K562 (cell line): ENCODE results near the gene DUSP16. TPM values are rescaled to one million over a fixed set of nuclear protein-coding genes. Genes with fewer than 3 reads are reported as not detected.

Experiments used
- BRD4 ChIP-seq: fragments of 200-600 bp; sonication (generic); IDR thresholded peaks from 2 replicates; pipeline ENCODE4 v1.6.1; 2017; ENCODE audit warnings: inconsistent platforms
- DPF2 ChIP-seq: fragments of 450-650 bp; IDR thresholded peaks from 2 replicates; pipeline ENCODE4 v1.6.1; 2016
- ELF1 ChIP-seq: fragments of 200-800 bp; sonication (Bioruptor generic); IDR thresholded peaks from 2 replicates; pipeline ENCODE4 v1.6.1; 2016; ENCODE audit warnings: missing genetic modification characterization, missing compliant biosample characterization
- IRF2 ChIP-seq: sonication (generic); formaldehyde crosslinking; IDR thresholded peaks from 2 replicates; pipeline ENCODE4 v1.8.1; 2022; ENCODE audit warnings: mild to moderate bottlenecking, missing genetic modification reagents
- MEIS2 ChIP-seq: fragments of 450-650 bp; IDR thresholded peaks from 2 replicates; pipeline ENCODE4 v1.6.1; 2014; ENCODE audit warnings: mild to moderate bottlenecking; ENCODE audit not compliant: partially characterized antibody
- PATZ1 ChIP-seq: fragments of 250-450 bp; sonication (Bioruptor Pico); IDR thresholded peaks from 2 replicates; pipeline ENCODE4 v1.5.0; 2020; ENCODE audit warnings: mild to moderate bottlenecking, borderline replicate concordance
- SMC3 ChIP-seq: conservative IDR thresholded peaks from 2 replicates; pipeline ENCODE4 v1.6.1; 2011; ENCODE audit warnings: low read depth, low read length, improper control_type of control experiment; ENCODE audit not compliant: insufficient read depth
- ZMIZ1 ChIP-seq, 2 experiments: fragments of 150-350 bp in 1 of 2; IDR thresholded peaks; 2 replicates each; pipeline ENCODE4 v1.6.1; 2012 to 2016; ENCODE audit warnings: low read depth in 2 of 2, low read length in 2 of 2, mild to moderate bottlenecking in 1 of 2, moderate library complexity in 1 of 2
- ZNF57 ChIP-seq: fragments of 450-650 bp; formaldehyde crosslinking; IDR thresholded peaks from 2 replicates; pipeline ENCODE4 v1.4.0; 2020; ENCODE audit warnings: mild to moderate bottlenecking, moderate library complexity
- ZNF79 ChIP-seq: fragments of 250-450 bp; sonication (Bioruptor Pico); IDR thresholded peaks from 2 replicates; pipeline ENCODE4 v1.4.0; 2020; ENCODE audit warnings: low read depth, mild to moderate bottlenecking, moderate library complexity
- polyA plus RNA-seq, 8 experiments: library from polyadenylated mRNA; depleted of rRNA in 4 of 8; stranded (reverse) in 5 of 8; unstranded in 3 of 8; fragments of >200 nt; fragmentation: Nextera tagmentation in 2 of 8; fragmentation: Illumina TruSeq in 1 of 8; extraction: Ambion mirVana in 2 of 8; extraction: Trizol in 1 of 8; gene quantifications; 2 replicates each; pipeline versions ENCODE4 v1.2.1 to v1.2.3, GENCODE V29; 2011 to 2014; ENCODE audit warnings: inconsistent platforms in 1 of 8, missing spikeins in 1 of 8
- total RNA-seq, 7 experiments: library from RNA; depleted of rRNA in 6 of 7; stranded (reverse); fragments of >200 nt in 6 of 7; fragmentation: Illumina TruSeq in 2 of 7; extraction: Trizol in 2 of 7; gene quantifications; 2 replicates each; pipeline versions ENCODE4 v1.2.1 to v1.2.3, GENCODE V29; 2011 to 2021; ENCODE audit warnings: low replicate concordance in 1 of 7
- TF ChIP-seq, protein P1 (sequence below): fragments of 450-650 bp; IDR thresholded peaks from 2 replicates; pipeline ENCODE4 v1.6.1; 2016; ENCODE audit warnings: low read depth, mild to moderate bottlenecking, moderate library complexity
- TF ChIP-seq, protein P2 (sequence below), 2 experiments: fragments of 450-650 bp; IDR thresholded peaks; 2 replicates each; pipeline ENCODE4 v1.6.1; 2016; ENCODE audit warnings: mild to moderate bottlenecking in 2 of 2, borderline replicate concordance in 1 of 2, low read depth in 1 of 2, moderate library complexity in 1 of 2

Gene DUSP16
- total and polyA plus RNA-seq, 9 of the 15 experiments (the other 6 are each of a cell fraction or from before 2014, with no cell fraction given): 0.70 to 12.3 (median 5.7) TPM

DNA sequence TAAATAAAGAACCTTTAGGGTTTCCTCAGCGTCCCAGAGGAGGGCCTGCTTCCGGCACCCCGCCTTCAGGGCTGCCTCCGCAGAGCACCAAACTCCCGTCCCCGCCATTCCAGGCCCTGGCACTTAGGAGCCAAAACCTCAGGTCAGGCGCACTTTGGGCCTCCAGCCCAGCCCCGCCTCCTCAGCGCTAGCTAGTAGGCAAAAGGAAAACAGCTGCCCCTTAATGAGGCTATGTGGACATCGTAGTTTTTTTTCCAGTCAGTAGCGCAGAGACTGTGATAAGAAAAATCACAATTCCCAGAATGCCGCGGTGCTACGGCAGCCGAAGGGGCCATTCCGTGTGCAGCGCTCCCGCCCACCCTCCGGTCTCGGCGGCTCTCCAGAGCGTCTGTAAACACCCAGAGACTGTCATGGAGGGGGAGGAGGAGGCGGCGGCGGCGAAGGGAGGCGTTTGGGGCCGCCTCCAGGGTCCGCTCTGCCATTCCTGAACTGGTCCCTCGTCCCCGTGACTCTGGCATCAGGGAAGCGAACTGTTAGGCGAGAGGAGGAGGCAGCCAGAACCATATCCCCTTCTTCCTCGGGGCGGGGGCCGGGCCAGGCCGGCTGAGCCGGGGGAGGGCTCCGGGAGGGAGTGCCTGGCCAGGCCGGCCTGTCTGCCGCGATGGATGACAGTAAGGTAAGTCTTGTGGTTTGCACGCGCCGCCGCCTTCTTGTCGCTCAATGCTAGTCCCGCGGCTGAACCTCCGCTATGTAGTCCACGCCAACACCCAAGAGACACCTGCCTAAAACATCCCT lies 49.0 kb upstream of the DUSP16 start, which contains the start of gene CREBL2 (continued):
- TF ChIP-seq IRF2 (no peak), ZNF79 (CRISPR knock-in tag) (no peak), ZMIZ1 (IDR thresholded peaks at IDR 0.05; ENCODE audit: low read depth in 2 of 2, low read length in 2 of 2) (no peak), MEIS2 (peak; percentile 59), ELF1 (tag) (no peak; the same call in 1 of the 2 replicates), BRD4 (no peak), SMC3 (no peak), ZNF57 (CRISPR knock-in tag) (no peak), DPF2 (no peak), PATZ1 (CRISPR knock-in tag) (no peak)
- TF ChIP-seq, protein P1, sequence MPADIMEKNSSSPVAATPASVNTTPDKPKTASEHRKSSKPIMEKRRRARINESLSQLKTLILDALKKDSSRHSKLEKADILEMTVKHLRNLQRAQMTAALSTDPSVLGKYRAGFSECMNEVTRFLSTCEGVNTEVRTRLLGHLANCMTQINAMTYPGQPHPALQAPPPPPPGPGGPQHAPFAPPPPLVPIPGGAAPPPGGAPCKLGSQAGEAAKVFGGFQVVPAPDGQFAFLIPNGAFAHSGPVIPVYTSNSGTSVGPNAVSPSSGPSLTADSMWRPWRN: no peak
- TF ChIP-seq, protein P2, sequence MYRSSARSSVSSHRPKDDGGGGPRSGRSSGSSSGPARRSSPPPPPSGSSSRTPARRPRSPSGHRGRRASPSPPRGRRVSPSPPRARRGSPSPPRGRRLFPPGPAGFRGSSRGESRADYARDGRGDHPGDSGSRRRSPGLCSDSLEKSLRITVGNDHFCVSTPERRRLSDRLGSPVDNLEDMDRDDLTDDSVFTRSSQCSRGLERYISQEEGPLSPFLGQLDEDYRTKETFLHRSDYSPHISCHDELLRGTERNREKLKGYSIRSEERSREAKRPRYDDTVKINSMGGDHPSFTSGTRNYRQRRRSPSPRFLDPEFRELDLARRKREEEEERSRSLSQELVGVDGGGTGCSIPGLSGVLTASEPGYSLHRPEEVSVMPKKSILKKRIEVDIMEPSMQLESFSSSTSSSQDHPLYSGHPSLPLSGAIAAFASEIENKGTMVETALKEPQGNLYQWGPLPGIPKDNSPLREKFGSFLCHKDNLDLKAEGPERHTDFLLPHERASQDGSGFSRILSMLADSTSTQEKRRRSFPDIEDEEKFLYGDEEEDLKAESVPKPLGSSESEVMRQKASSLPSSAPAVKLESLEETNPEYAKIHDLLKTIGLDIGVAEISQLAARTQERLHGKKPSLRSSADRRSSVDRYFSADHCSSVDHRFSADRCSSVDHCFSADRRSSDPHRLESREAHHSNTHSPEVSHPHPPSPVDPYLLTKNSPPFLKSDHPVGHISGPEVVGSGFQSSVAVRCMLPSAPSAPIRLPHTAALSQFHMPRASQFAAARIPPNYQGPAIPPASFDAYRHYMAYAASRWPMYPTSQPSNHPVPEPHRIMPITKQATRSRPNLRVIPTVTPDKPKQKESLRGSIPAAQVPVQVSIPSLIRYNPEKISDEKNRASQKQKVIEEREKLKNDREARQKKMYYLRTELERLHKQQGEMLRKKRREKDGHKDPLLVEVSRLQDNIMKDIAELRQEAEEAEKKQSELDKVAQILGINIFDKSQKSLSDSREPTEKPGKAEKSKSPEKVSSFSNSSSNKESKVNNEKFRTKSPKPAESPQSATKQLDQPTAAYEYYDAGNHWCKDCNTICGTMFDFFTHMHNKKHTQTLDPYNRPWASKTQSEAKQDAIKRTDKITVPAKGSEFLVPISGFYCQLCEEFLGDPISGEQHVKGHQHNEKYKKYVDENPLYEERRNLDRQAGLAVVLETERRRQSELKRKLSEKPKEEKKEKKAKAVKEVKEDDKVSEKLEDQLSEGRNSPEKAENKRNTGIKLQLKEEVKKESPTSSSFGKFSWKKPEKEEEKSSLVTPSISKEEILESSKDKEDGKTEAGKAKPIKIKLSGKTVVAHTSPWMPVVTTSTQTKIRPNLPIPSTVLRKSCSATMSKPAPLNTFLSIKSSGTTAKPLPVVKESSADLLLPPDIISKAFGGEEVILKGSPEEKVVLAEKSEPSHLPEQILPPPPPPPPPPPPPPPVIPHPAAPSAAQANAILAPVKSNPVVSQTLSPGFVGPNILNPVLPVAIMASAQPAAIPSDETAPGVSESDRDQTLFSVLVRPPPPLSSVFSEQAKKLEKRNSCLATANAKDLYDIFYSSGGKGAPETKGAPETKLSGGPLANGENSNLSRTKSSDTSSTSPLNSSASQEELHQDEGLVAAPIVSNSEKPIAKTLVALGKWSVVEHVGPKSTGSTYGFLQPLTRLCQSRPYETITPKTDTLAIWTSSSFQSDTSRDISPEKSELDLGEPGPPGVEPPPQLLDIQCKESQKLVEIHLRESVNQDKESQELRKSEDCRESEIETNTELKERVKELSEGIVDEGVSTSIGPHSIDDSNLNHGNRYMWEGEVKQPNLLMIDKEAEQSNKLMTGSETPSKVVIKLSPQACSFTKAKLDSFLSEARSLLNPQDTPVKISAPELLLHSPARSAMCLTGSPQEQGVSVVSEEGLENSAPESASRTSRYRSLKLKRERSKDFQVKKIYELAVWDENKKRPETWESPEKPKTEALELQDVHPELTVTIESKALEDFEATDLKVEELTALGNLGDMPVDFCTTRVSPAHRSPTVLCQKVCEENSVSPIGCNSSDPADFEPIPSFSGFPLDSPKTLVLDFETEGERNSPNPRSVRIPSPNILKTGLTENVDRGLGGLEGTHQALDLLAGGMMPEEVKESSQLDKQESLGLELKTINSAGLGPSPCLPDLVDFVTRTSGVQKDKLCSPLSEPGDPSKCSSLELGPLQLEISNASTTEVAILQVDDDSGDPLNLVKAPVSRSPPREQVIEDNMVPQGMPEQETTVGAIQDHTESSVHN (IDR thresholded peaks at IDR 0.05; ENCODE audit: borderline replicate concordance in 1 of 2, low read depth in 1 of 2): no peak
